HCT116 (cell line): ENCODE measurements around the gene PIGQ. TPM values are rescaled to one million over a fixed set of nuclear protein-coding genes. Genes with fewer than 3 reads are reported as not detected.
A peak's percentile ranks its signal among the peaks of the same experiment; 100 is the strongest.

Experiments
- ATAC-seq: fragments of 200-7000 bp; cut with Tn5 transposase; 2 replicates; pipeline ENCODE4 v1.9.1; 2020; ENCODE audit warnings: mild to moderate bottlenecking, moderate library complexity
- BruUV-seq: library from RNA; stranded (reverse); fragments of 400-500 nt; replicated peaks from 2 replicates; lab custom pipeline; 2021; lab: Mats Ljungman, UMichigan
- CTCF ChIA-PET: fragments of 300-600 bp; sonication (Branson Sonifier 250); formaldehyde crosslinking; loops from one replicate; lab custom pipeline; 2021; ENCODE audit warnings: antibody characterized with exemption; lab: Charles Lee
- POLR2A ChIA-PET: fragments of 300-600, 350-600 bp; sonication (Branson Sonifier 250); formaldehyde crosslinking; loops from one replicate; lab custom pipeline; 2021; ENCODE audit warnings: antibody characterized with exemption; lab: Charles Lee
- RAD21 ChIA-PET, 2 experiments: fragments of 300-600 bp; sonication (Branson Sonifier 250); formaldehyde crosslinking; loops; one replicate each; lab custom pipeline; 2023; ENCODE audit warnings: low total read pairs in 2 of 2; ENCODE audit not compliant: uncharacterized antibody in 2 of 2, unreplicated experiment in 2 of 2, low non-redundant PET in 1 of 2; lab: Charles Lee
- DNase-seq: peaks from one replicate; pipeline ENCODE4 v3.0.0-alpha.2; 2010; ENCODE audit warnings: low read depth, low spot score
- H2AFZ ChIP-seq: fragments of 200-600 bp; shearing (Covaris generic), sonication (generic); 2 replicates; pipeline ENCODE4 v1.6.1; 2017; ENCODE audit warnings: low read depth, mixed run types, mixed read lengths, antibody characterized with exemption, low read length; ENCODE audit not compliant: poor library complexity, severe bottlenecking
- H3K27ac ChIP-seq: 2 replicates; pipeline ENCODE4 v1.5.1; 2012; ENCODE audit warnings: low read depth, low read length
- H3K27me3 ChIP-seq: fragments of 200-600 bp; sonication (generic); 2 replicates; pipeline ENCODE4 v1.6.1; 2016; ENCODE audit warnings: mixed run types, low read length, mixed read lengths; ENCODE audit not compliant: insufficient read depth
- H3K36me3 ChIP-seq, 2 experiments: fragments of 200-500 bp in 1 of 2; fragments of 200-600 bp in 1 of 2; sonication (Bioruptor generic) in 1 of 2; sonication (generic) in 1 of 2; 2 replicates each; pipeline versions ENCODE4 v1.5.1 to v1.6.1; 2014 to 2016; ENCODE audit warnings: low read length in 2 of 2, inconsistent platforms in 1 of 2, mixed read lengths in 1 of 2, mixed run types in 1 of 2; ENCODE audit not compliant: insufficient read depth in 2 of 2, control insufficient read depth in 1 of 2
- H3K4me1 ChIP-seq, 2 experiments: fragments of 200-600 bp in 1 of 2; sonication (generic) in 1 of 2; 2 replicates each; pipeline versions ENCODE4 v1.5.1 to v1.6.1; 2012 to 2017; ENCODE audit warnings: low read length in 2 of 2, inconsistent platforms in 1 of 2, mild to moderate bottlenecking in 1 of 2, mixed read lengths in 1 of 2, mixed run types in 1 of 2, moderate library complexity in 1 of 2; ENCODE audit not compliant: insufficient read depth in 2 of 2, control insufficient read depth in 1 of 2
- H3K4me2 ChIP-seq: fragments of 200-600 bp; sonication (generic); 2 replicates; pipeline ENCODE4 v1.6.1; 2017; ENCODE audit warnings: mixed run types, low read length, mixed read lengths
- H3K4me3 ChIP-seq, 2 experiments: fragments of 200-600 bp in 1 of 2; sonication (generic) in 1 of 2; replicated peaks in 1 of 2; 2 replicates each; pipeline ENCODE4 v1.5.1; 2011 to 2016; ENCODE audit warnings: low read length in 2 of 2, control low read depth in 1 of 2, low read depth in 1 of 2, mild to moderate bottlenecking in 1 of 2, mixed read lengths in 1 of 2, mixed run types in 1 of 2
- H3K79me2 ChIP-seq: fragments of 200-600 bp; sonication (generic); 2 replicates; pipeline ENCODE4 v1.6.1; 2017; ENCODE audit warnings: mild to moderate bottlenecking, mixed run types, low read length, moderate library complexity, mixed read lengths; ENCODE audit not compliant: insufficient read depth
- H3K9ac ChIP-seq: fragments of 200-600 bp; sonication (generic); 2 replicates; pipeline ENCODE4 v1.6.1; 2016; ENCODE audit warnings: low read length, mixed read lengths
- H3K9me2 ChIP-seq: fragments of 200-600 bp; sonication (generic), shearing (Covaris generic); 2 replicates; pipeline ENCODE4 v1.6.1; 2017; ENCODE audit warnings: mixed run types, mild to moderate bottlenecking, moderate library complexity; ENCODE audit not compliant: insufficient read depth
- H3K9me3 ChIP-seq, 2 experiments: fragments of 200-500 bp in 1 of 2; fragments of 200-600 bp in 1 of 2; sonication (Bioruptor generic) in 1 of 2; sonication (generic) in 1 of 2; 2 replicates each; pipeline ENCODE4 v1.6.1; 2014 to 2017; ENCODE audit warnings: low read length in 2 of 2, mixed read lengths in 2 of 2, inconsistent platforms in 1 of 2, low read depth in 1 of 2, mild to moderate bottlenecking in 1 of 2, mixed run types in 1 of 2, moderate library complexity in 1 of 2; ENCODE audit not compliant: control insufficient read depth in 1 of 2, insufficient read depth in 1 of 2
- H4K20me1 ChIP-seq: fragments of 200-600 bp; sonication (generic), shearing (Covaris generic); 2 replicates; pipeline ENCODE4 v1.6.1; 2017; ENCODE audit warnings: mixed run types, mild to moderate bottlenecking, moderate library complexity; ENCODE audit not compliant: insufficient read depth
- ATF3 ChIP-seq: IDR thresholded peaks from 2 replicates; pipeline ENCODE4 v1.6.1; 2012
- CBX3 ChIP-seq: IDR thresholded peaks from 2 replicates; pipeline ENCODE4 v1.6.1; 2012; ENCODE audit warnings: low read depth
- CEBPB ChIP-seq: IDR thresholded peaks from 2 replicates; pipeline ENCODE4 v1.6.1; 2012; ENCODE audit warnings: low read depth
- EGR1 ChIP-seq: IDR thresholded peaks from 2 replicates; pipeline ENCODE4 v1.6.1; 2012; ENCODE audit warnings: low read depth
- ELF1 ChIP-seq: IDR thresholded peaks from 2 replicates; pipeline ENCODE4 v1.6.1; 2012; ENCODE audit warnings: low read depth, borderline replicate concordance
- EZH2 ChIP-seq: fragments of 200-600 bp; sonication (generic); IDR thresholded peaks from 2 replicates; pipeline ENCODE4 v1.6.1; 2017; ENCODE audit warnings: antibody characterized with exemption, mixed run types
- FOSL1 ChIP-seq: IDR thresholded peaks from 2 replicates; pipeline ENCODE4 v1.6.1; 2012; ENCODE audit warnings: low read depth
- POLR2AphosphoS5 ChIP-seq: IDR thresholded peaks from 2 replicates; pipeline ENCODE4 v1.6.1; 2011; ENCODE audit warnings: mild to moderate bottlenecking, low read depth, low read length, moderate library complexity
- SP1 ChIP-seq: IDR thresholded peaks from 2 replicates; pipeline ENCODE4 v1.6.1; 2012; ENCODE audit warnings: low read depth
- SRF ChIP-seq: IDR thresholded peaks from 2 replicates; pipeline ENCODE4 v1.6.1; 2012; ENCODE audit warnings: low read depth
- ZFX ChIP-seq: fragments of 450-650 bp; IDR thresholded peaks from 2 replicates; pipeline ENCODE4 v1.6.1; 2017
- ZNF274 ChIP-seq: fragments of 200-500 bp; sonication (Bioruptor generic); IDR thresholded peaks from 2 replicates; pipeline ENCODE4 v1.6.1; 2014; ENCODE audit warnings: mild to moderate bottlenecking, low read depth, low read length, inconsistent platforms
- intact Hi-C: fragments of 100-400 bp; cut with micrococcal nuclease; formaldehyde crosslinking; loops from 2 replicates; pipeline ENCODE4 v1.10.0; 2022
- total RNA-seq: library from RNA; stranded (reverse); gene quantifications from one replicate; pipeline ENCODE4 v1.2.1, GENCODE V29; 2021; ENCODE audit not compliant: unreplicated experiment
- TF ChIP-seq, protein P1 (sequence below), 3 experiments: fragments of 200-600 bp in 1 of 3; sonication (generic) in 1 of 3; IDR thresholded peaks in 2 of 3; conservative IDR thresholded peaks in 1 of 3; 2 replicates each; pipeline ENCODE4 v1.5.1; 2012 to 2017; ENCODE audit warnings: low read depth in 2 of 3, low read length in 2 of 3, antibody characterized with exemption in 1 of 3, borderline replicate concordance in 1 of 3, control low read depth in 1 of 3, mild to moderate bottlenecking in 1 of 3, mixed read lengths in 1 of 3, mixed run types in 1 of 3, moderate library complexity in 1 of 3; ENCODE audit not compliant: insufficient read depth in 1 of 3

Gene PIGQ
- total RNA-seq, 1 experiment from 2014 or later, result 21.0 TPM

DNA sequence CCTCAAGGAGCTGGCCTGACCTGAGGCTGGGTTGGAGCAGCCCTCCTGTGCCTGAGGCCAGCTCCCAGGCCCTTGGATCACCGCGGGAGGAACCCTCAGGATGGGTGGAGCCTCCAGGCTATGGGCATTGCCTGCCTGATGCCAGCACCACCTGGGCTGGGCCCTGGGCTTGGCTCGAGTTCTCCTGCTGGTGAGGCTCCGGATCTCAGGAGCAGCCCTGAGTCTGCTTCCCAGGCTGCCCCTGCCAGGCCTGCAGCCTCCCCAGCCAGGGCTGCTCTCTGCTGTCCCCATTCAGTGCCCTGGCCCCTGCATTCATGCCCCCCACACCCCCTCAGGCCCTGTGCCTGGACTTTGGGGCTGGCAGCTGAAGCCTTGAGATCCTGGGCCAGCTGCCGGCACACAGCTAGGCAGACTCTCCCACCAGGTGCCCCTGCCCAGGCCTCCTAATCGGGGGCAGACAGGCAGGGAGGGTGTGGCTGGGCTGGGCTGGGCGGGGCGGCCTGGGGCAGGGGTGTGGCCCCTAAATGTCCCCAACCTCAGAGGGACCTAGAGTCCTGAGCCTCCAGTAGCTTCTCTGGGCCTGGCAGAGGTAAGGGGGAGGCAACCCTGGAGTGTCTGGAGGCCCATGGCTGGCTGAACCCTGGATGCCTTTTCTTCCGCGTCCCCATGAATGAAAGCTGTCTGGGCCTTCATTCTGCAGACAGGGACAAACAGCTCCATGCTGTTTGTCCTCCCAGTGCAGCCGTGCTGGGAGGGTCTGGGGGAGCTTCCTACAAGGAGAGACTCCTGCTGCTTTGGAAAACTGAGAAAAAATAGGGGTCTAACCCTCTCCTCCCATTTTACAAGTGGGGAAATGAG is 1.1 kb upstream of the PIGQ start:
- peak overlapping the region; percentile 76 for H3K9ac ChIP-seq
- H3K9me3 ChIP-seq, result no peaks in the 10 kb centered on the region
- H3K36me3 ChIP-seq, result no peaks in the 10 kb centered on the region
- no peak for TF ChIP-seq SP1
- no peak for TF ChIP-seq ELF1
- no peak for TF ChIP-seq EGR1
- no peak for TF ChIP-seq ZNF274
- no peak for TF ChIP-seq ZFX
- no peak for TF ChIP-seq SRF
- TF ChIP-seq CEBPB, result no peak
- no peak for TF ChIP-seq EZH2
- no peak for TF ChIP-seq POLR2AphosphoS5
- TF ChIP-seq FOSL1, result no peak
- no peak for TF ChIP-seq ATF3
- TF ChIP-seq, protein P1, sequence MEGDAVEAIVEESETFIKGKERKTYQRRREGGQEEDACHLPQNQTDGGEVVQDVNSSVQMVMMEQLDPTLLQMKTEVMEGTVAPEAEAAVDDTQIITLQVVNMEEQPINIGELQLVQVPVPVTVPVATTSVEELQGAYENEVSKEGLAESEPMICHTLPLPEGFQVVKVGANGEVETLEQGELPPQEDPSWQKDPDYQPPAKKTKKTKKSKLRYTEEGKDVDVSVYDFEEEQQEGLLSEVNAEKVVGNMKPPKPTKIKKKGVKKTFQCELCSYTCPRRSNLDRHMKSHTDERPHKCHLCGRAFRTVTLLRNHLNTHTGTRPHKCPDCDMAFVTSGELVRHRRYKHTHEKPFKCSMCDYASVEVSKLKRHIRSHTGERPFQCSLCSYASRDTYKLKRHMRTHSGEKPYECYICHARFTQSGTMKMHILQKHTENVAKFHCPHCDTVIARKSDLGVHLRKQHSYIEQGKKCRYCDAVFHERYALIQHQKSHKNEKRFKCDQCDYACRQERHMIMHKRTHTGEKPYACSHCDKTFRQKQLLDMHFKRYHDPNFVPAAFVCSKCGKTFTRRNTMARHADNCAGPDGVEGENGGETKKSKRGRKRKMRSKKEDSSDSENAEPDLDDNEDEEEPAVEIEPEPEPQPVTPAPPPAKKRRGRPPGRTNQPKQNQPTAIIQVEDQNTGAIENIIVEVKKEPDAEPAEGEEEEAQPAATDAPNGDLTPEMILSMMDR (IDR thresholded peaks at IDR 0.05 in 2 of 3, conservative IDR thresholded peaks at IDR 0.05 in 1 of 3; ENCODE audit: borderline replicate concordance in 1 of 3, insufficient read depth in 1 of 3, low read depth in 2 of 3, low read length in 2 of 3), result no peak
- TF ChIP-seq CBX3, result no peak
- H2AFZ ChIP-seq, result no peak overlapping the region
- no peaks in the 10 kb centered on the region for H3K9me2 ChIP-seq
- H3K4me1 ChIP-seq, result peaks cover 7 to 16% of the 10 kb centered on the region in 2 experiments
- peaks cover 9% of the 10 kb centered on the region; the same call in 1 of the 2 replicates for H3K79me2 ChIP-seq
- ChIA-PET CTCF (interaction anchor here (0.6 kb wide), 1 partner anchor 119 kb away, joined by 3 read pairs; no protein-coding TSS in a partner anchor), POLR2A (no interaction called here), RAD21 (no interaction called here)
- H3K4me2 ChIP-seq, result peak overlapping the region; percentile 72
- ATAC-seq (peak; percentile 23; the same call in 1 of the 2 replicates), DNase-seq (no peak)
- no TSS peak for BruUV-seq
- peak overlapping the region; percentile 40 to 70 for H3K4me3 ChIP-seq
- no peaks in the 10 kb centered on the region for H3K27me3 ChIP-seq
- peak overlapping the region; percentile 67; the same call in 1 of the 2 replicates for H3K27ac ChIP-seq
- intact Hi-C loops, result no loop called here
- no peaks in the 10 kb centered on the region for H4K20me1 ChIP-seq
